Fibroblast of lung (primary cell): ENCODE results near the gene PPP1R12A. TPM values are rescaled to one million over a fixed set of nuclear protein-coding genes. Genes with fewer than 3 reads are reported as not detected.

Experiments used
- DNase-seq, 2 donors: peaks; one replicate each; pipeline versions ENCODE4 v3.0.0 to v3.0.0-alpha.2; 2010; ENCODE audit warnings: low read depth in 2 of 2
- H2AFZ ChIP-seq: 2 replicates; pipeline ENCODE4 v1.5.1; 2012; ENCODE audit warnings: low read length, control low read depth, inconsistent platforms
- H3K27ac ChIP-seq: 2 replicates; pipeline ENCODE4 v1.5.1; 2011; ENCODE audit warnings: low read length, control low read depth; ENCODE audit not compliant: insufficient read depth
- H3K27me3 ChIP-seq: 2 replicates; pipeline ENCODE4 v1.5.1; 2011; ENCODE audit warnings: mild to moderate bottlenecking, low read length; ENCODE audit not compliant: control insufficient read depth, insufficient read depth
- H3K36me3 ChIP-seq: 2 replicates; pipeline ENCODE4 v1.5.1; 2011; ENCODE audit warnings: low read length; ENCODE audit not compliant: control insufficient read depth, insufficient read depth
- H3K4me1 ChIP-seq: 2 replicates; pipeline ENCODE4 v1.5.1; 2011; ENCODE audit warnings: low read length; ENCODE audit not compliant: control insufficient read depth, insufficient read depth; ENCODE audit errors: extremely low read depth
- H3K4me2 ChIP-seq: 2 replicates; pipeline ENCODE4 v1.5.1; 2011; ENCODE audit warnings: low read length, control low read depth; ENCODE audit not compliant: insufficient read depth; ENCODE audit errors: extremely low read depth
- H3K4me3 ChIP-seq, 4 experiments: fragments of 200-600 bp in 1 of 4; sonication (generic) in 1 of 4; replicated peaks in 1 of 4; 2 replicates each; pipeline ENCODE4 v1.5.1; 2011 to 2016; ENCODE audit warnings: low read length in 4 of 4, low read depth in 3 of 4, mild to moderate bottlenecking in 3 of 4, control low read depth in 2 of 4, inconsistent platforms in 1 of 4, mixed read lengths in 1 of 4; ENCODE audit not compliant: insufficient read depth in 1 of 4; ENCODE audit errors: control extremely low read depth in 1 of 4
- H3K79me2 ChIP-seq: 2 replicates; pipeline ENCODE4 v1.5.1; 2012; ENCODE audit warnings: mild to moderate bottlenecking, low read length, inconsistent platforms; ENCODE audit not compliant: control insufficient read depth, insufficient read depth
- H3K9ac ChIP-seq: 2 replicates; pipeline ENCODE4 v1.5.1; 2011; ENCODE audit warnings: mild to moderate bottlenecking, low read length, control low read depth; ENCODE audit not compliant: insufficient read depth
- H3K9me3 ChIP-seq: 2 replicates; pipeline ENCODE4 v1.5.1; 2012; ENCODE audit warnings: low read depth, low read length; ENCODE audit not compliant: control insufficient read depth, insufficient read depth
- H4K20me1 ChIP-seq: 2 replicates; pipeline ENCODE4 v1.5.1; 2011; ENCODE audit warnings: low read length; ENCODE audit not compliant: control insufficient read depth, insufficient read depth; ENCODE audit errors: extremely low read depth
- EZH2 ChIP-seq: IDR thresholded peaks from 2 replicates; pipeline ENCODE4 v1.5.1; 2012; ENCODE audit warnings: low read length, control low read depth, mild to moderate bottlenecking; ENCODE audit errors: missing control alignments
- polyA plus RNA-seq, 2 donors: library from polyadenylated mRNA; depleted of rRNA in 1 of 2; stranded (reverse) in 1 of 2; unstranded in 1 of 2; fragments of >200 nt; gene quantifications; 2 replicates each; pipeline ENCODE4 v1.2.1, GENCODE V29; 2011 to 2012; ENCODE audit warnings: missing spikeins in 1 of 2
- total RNA-seq: library from RNA; depleted of rRNA; stranded (reverse); fragments of >200 nt; gene quantifications from 2 replicates; pipeline ENCODE4 v1.2.1, GENCODE V29; 2014
- TF ChIP-seq, protein P1 (sequence below), 2 donors: IDR thresholded peaks in 1 of 2; conservative IDR thresholded peaks in 1 of 2; 1 replicate in 1 of 2; 2 replicates in 1 of 2; pipeline ENCODE4 v1.5.1; 2011 to 2012; ENCODE audit warnings: low read length in 2 of 2, control low read depth in 1 of 2, inconsistent platforms in 1 of 2, low read depth in 1 of 2, mild to moderate bottlenecking in 1 of 2

Gene PPP1R12A
- total and polyA plus RNA-seq, 2 donors (not counting 1 experiment from before 2014, with no cell fraction given) = 94.9 to 139 TPM

DNA sequence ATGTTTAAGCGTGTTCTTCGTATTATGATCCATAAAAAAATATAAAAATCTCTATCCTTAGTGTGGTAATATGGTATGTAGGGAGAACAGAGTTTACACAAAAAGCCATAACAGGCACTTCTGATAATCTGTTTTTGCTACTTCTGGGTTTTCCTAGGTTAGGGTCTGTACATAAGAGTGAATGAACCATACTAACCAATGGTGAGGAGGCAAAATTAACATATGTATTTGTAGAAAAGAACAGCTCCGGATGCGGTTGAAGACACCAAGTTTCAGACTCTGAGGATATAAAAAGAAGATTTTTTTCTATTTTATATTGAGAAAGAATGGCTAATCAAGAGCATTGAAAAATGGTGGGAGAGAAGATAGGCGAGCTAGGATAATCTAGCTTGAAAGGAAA is 40.2 kb upstream of the PPP1R12A start:
- Histone ChIP-seq H3K9ac (no peak overlapping the region), H3K27ac (no peak overlapping the region), H3K4me2 (no peak overlapping the region), H3K4me3 (no peak overlapping the region), H4K20me1 (no peaks in the 10 kb centered on the region), H3K9me3 (no peaks in the 10 kb centered on the region), H3K27me3 (no peaks in the 10 kb centered on the region), H3K36me3 (no peaks in the 10 kb centered on the region), H3K4me1 (no peaks in the 10 kb centered on the region), H3K79me2 (no peaks in the 10 kb centered on the region), H2AFZ (no peak overlapping the region)
- TF ChIP-seq EZH2 = no peak
- no peak for DNase-seq

DNA sequence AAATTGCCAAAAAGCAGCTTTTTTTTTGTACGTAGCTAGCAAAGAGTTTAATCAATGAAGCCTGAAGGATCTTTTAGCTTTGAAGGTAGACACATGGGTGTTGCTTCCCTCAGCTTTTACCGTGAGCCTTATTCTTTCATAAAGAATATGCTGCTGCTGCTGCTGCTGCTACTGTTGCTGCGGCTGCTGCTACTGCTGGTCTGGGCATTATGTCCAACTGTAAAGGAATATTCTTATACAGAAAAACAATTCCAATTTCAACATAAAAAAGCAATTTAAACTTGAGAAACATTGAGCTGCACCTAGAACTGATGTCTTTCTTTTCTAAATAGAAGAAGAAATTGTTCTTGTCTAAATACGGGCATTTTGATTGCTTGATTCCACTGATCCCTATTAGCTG is 38.9 kb upstream of the PPP1R12A start:
- no peak overlapping the region for H2AFZ ChIP-seq
- H3K4me3 ChIP-seq = no peak overlapping the region
- TF ChIP-seq, protein P1, sequence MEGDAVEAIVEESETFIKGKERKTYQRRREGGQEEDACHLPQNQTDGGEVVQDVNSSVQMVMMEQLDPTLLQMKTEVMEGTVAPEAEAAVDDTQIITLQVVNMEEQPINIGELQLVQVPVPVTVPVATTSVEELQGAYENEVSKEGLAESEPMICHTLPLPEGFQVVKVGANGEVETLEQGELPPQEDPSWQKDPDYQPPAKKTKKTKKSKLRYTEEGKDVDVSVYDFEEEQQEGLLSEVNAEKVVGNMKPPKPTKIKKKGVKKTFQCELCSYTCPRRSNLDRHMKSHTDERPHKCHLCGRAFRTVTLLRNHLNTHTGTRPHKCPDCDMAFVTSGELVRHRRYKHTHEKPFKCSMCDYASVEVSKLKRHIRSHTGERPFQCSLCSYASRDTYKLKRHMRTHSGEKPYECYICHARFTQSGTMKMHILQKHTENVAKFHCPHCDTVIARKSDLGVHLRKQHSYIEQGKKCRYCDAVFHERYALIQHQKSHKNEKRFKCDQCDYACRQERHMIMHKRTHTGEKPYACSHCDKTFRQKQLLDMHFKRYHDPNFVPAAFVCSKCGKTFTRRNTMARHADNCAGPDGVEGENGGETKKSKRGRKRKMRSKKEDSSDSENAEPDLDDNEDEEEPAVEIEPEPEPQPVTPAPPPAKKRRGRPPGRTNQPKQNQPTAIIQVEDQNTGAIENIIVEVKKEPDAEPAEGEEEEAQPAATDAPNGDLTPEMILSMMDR (conservative IDR thresholded peaks at IDR 0.05 in 1 of 2, IDR thresholded peaks at IDR 0.05 in 1 of 2; ENCODE audit: low read depth in 1 of 2, low read length in 2 of 2) = no peak
- TF ChIP-seq EZH2 = no peak
- H3K4me1 ChIP-seq = no peaks in the 10 kb centered on the region
- no peak overlapping the region for H3K27ac ChIP-seq
- H3K9me3 ChIP-seq = no peaks in the 10 kb centered on the region
- H3K36me3 ChIP-seq = no peaks in the 10 kb centered on the region
- H3K4me2 ChIP-seq = no peak overlapping the region
- no peak for DNase-seq
- H4K20me1 ChIP-seq = no peaks in the 10 kb centered on the region
- H3K9ac ChIP-seq = no peak overlapping the region
- no peaks in the 10 kb centered on the region for H3K27me3 ChIP-seq
- H3K79me2 ChIP-seq = no peaks in the 10 kb centered on the region

DNA sequence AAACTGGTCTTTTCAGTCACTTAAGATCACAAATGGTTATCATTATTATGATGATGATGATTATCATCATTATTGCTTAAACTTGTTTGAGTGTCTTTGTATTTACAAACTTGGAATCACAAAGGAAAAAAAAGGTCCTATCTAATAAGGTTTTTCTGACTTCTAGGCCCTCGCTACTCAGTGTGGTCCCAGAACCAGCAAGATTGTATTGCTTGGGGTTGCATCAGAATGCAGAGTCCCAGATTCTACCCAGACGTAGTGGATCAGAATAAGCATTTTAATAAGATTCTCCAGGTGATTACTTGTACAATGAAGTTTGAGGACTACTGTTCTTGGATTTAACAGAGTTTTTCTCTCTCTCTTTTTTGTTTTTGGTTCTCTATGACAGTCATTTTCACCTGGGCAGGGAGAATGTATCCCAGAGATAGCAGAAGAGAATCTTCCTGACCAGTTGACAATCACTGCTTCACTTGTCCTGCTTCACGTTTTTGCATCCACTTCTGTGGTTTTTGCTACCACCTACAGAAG is 29.3 kb upstream of the PPP1R12A start:
- no peaks in the 10 kb centered on the region for H3K36me3 ChIP-seq
- TF ChIP-seq, protein P1 (conservative IDR thresholded peaks at IDR 0.05 in 1 of 2, IDR thresholded peaks at IDR 0.05 in 1 of 2; ENCODE audit: low read depth in 1 of 2, low read length in 2 of 2) = no peak
- no peak for TF ChIP-seq EZH2
- H3K27ac ChIP-seq = no peak overlapping the region
- DNase-seq = peak in 1 of 2 donors; percentile 21
- H3K27me3 ChIP-seq = no peaks in the 10 kb centered on the region
- no peaks in the 10 kb centered on the region for H3K4me1 ChIP-seq
- no peak overlapping the region for H3K9ac ChIP-seq
- H3K4me3 ChIP-seq = no peak overlapping the region
- H4K20me1 ChIP-seq = no peaks in the 10 kb centered on the region
- H2AFZ ChIP-seq = no peak overlapping the region
- no peak overlapping the region for H3K4me2 ChIP-seq
- H3K79me2 ChIP-seq = no peaks in the 10 kb centered on the region
- H3K9me3 ChIP-seq = no peaks in the 10 kb centered on the region
